ENCODE measurements around the gene BCOR.

Gene BCOR

GRCh38 chrX:40003428-40004245 is 94.1 kb downstream of the BCOR start:
- DNase-seq (ENCODE audit: low spot score) = no peak
- Mint-ChIP-seq H3K4me3 (no peak overlapping the region), H3K4me1 (ENCODE audit: low read depth) (peaks cover 19% of the 10 kb centered on the region), H3K9me3 (no peaks in the 10 kb centered on the region), H3K36me3 (ENCODE audit: low read depth) (no peaks in the 10 kb centered on the region), H3K27ac (no peak overlapping the region), H3K27me3 (ENCODE audit: low read depth) (peaks cover 21% of the 10 kb centered on the region)

- no peaks in the 10 kb centered on the region for H3K9me3 Mint-ChIP-seq
- H3K27ac Mint-ChIP-seq = no peak overlapping the region
- no peak for DNase-seq (ENCODE audit: low spot score)
- H3K4me1 Mint-ChIP-seq (ENCODE audit: low read depth) = peaks cover 19% of the 10 kb centered on the region
- no peaks in the 10 kb centered on the region for H3K36me3 Mint-ChIP-seq (ENCODE audit: low read depth)
- no peak overlapping the region for H3K4me3 Mint-ChIP-seq
- H3K27me3 Mint-ChIP-seq (ENCODE audit: low read depth) = peaks cover 19% of the 10 kb centered on the region
These were observed 94.7 kb downstream of the BCOR start for GRCh38 chrX:40003071-40003427.

Data from T-helper 2 cell treated with Interferon-gamma antibody and Interleukin-4, amounts not matched to agents 5 μg/mL and 100 μg/mL, for 36 hours (primary cell).